H1 (cell line): ENCODE measurements around the gene TLL2. TPM values are rescaled to one million over a fixed set of nuclear protein-coding genes. Genes with fewer than 3 reads are reported as not detected.

Experiments used
- CTCF ChIA-PET: fragments of 300-600 bp; sonication (Branson Sonifier 250); formaldehyde crosslinking; loops from one replicate; lab custom pipeline; 2021; ENCODE audit not compliant: partially characterized antibody; lab: Charles Lee
- POLR2A ChIA-PET: fragments of 300-600 bp; sonication (Branson Sonifier 250); formaldehyde crosslinking; loops from one replicate; lab custom pipeline; 2021; ENCODE audit warnings: inconsistent platforms; ENCODE audit not compliant: partially characterized antibody; lab: Charles Lee
- DNase-seq, 2 experiments: peaks; one replicate each; pipeline versions ENCODE4 v3.0.0 to v3.0.0-alpha.2; 2010 to 2022; ENCODE audit warnings: low spot score in 2 of 2, low read depth in 1 of 2, mixed read lengths in 1 of 2
- FAIRE-seq: peaks from 2 replicates; lab custom pipeline; 2011; peaks lifted over from hg19 to GRCh38; lab: Jason Lieb, UNC
- H2AFZ ChIP-seq: 2 replicates; pipeline ENCODE4 v1.8.1; 2012; ENCODE audit warnings: low read length, inconsistent platforms
- H2AK5ac ChIP-seq: 2 replicates; pipeline ENCODE4 v1.6.1; 2013; ENCODE audit warnings: low read depth, low read length
- H2BK120ac ChIP-seq: replicated peaks from 2 replicates; pipeline ENCODE3; 2013; ENCODE audit warnings: low read depth, low read length, inconsistent platforms
- H2BK12ac ChIP-seq: 2 replicates; pipeline ENCODE4 v1.6.1; 2013; ENCODE audit warnings: low read depth, low read length
- H2BK15ac ChIP-seq: 2 replicates; pipeline ENCODE4 v1.6.1; 2013; ENCODE audit warnings: low read length
- H2BK20ac ChIP-seq: 2 replicates; pipeline ENCODE4 v1.6.1; 2013; ENCODE audit warnings: low read length
- H2BK5ac ChIP-seq: 2 replicates; pipeline ENCODE4 v1.6.1; 2013; ENCODE audit warnings: low read depth, low read length
- H3K14ac ChIP-seq: 2 replicates; pipeline ENCODE4 v1.6.1; 2013; ENCODE audit warnings: inconsistent platforms; ENCODE audit not compliant: insufficient read length
- H3K18ac ChIP-seq: 2 replicates; pipeline ENCODE4 v1.6.1; 2013; ENCODE audit warnings: low read length; ENCODE audit errors: extremely low read depth
- H3K23ac ChIP-seq: 2 replicates; pipeline ENCODE4 v1.6.1; 2013; ENCODE audit warnings: inconsistent platforms; ENCODE audit not compliant: insufficient read length
- H3K23me2 ChIP-seq: 2 replicates; pipeline ENCODE4 v1.6.1; 2013; ENCODE audit warnings: low read depth, low read length
- H3K27ac ChIP-seq: 2 replicates; pipeline ENCODE4 v1.6.1; 2011; ENCODE audit warnings: low read depth, low read length, inconsistent platforms
- H3K27me3 ChIP-seq, 4 experiments: replicated peaks in 1 of 4; 1 replicate in 1 of 4; 2 replicates in 3 of 4; pipeline versions ENCODE4 v1.6.1 to v1.8.1; 2011 to 2013; ENCODE audit warnings: low read length in 3 of 4, mild to moderate bottlenecking in 3 of 4, inconsistent platforms in 2 of 4, mixed read lengths in 2 of 4, moderate library complexity in 1 of 4; ENCODE audit not compliant: control insufficient read depth in 3 of 4, insufficient read depth in 3 of 4; ENCODE audit errors: extremely low read depth in 1 of 4
- H3K36me3 ChIP-seq, 4 experiments: 2 replicates each; pipeline versions ENCODE4 v1.6.1 to v1.8.1; 2011 to 2013; ENCODE audit warnings: mild to moderate bottlenecking in 4 of 4, low read length in 3 of 4, moderate library complexity in 2 of 4, control low read depth in 1 of 4, inconsistent platforms in 1 of 4; ENCODE audit not compliant: insufficient read depth in 4 of 4, control insufficient read depth in 2 of 4
- H3K4ac ChIP-seq: replicated peaks from 2 replicates; pipeline ENCODE3; 2013; ENCODE audit warnings: low read length, low read depth, mixed read lengths, inconsistent platforms; ENCODE audit not compliant: insufficient read length
- H3K4me1 ChIP-seq, 4 experiments: replicated peaks in 1 of 4; 1 replicate in 1 of 4; 2 replicates in 3 of 4; pipeline versions ENCODE4 v1.6.1 to v1.8.1; 2011 to 2013; ENCODE audit warnings: low read length in 3 of 4, inconsistent platforms in 2 of 4, mixed read lengths in 1 of 4; ENCODE audit not compliant: insufficient read depth in 4 of 4, control insufficient read depth in 3 of 4
- H3K4me2 ChIP-seq, 2 experiments: 2 replicates each; pipeline versions ENCODE4 v1.6.1 to v1.8.1; 2011 to 2013; ENCODE audit warnings: low read depth in 2 of 2, low read length in 2 of 2, control low read depth in 1 of 2, inconsistent platforms in 1 of 2, mild to moderate bottlenecking in 1 of 2; ENCODE audit not compliant: insufficient read depth in 1 of 2
- H3K4me3 ChIP-seq, 4 experiments: fragments of 200-600, 300-600 bp in 1 of 4; sonication (generic), shearing (Covaris generic), sonication (Bioruptor Twin) in 1 of 4; 2 replicates each; pipeline versions ENCODE4 v1.5.1 to v1.8.1; 2011 to 2016; ENCODE audit warnings: low read length in 4 of 4, low read depth in 3 of 4, control low read depth in 2 of 4, inconsistent platforms in 2 of 4, mild to moderate bottlenecking in 2 of 4, mixed read lengths in 1 of 4, moderate library complexity in 1 of 4; ENCODE audit not compliant: insufficient read depth in 2 of 4; ENCODE audit errors: extremely low read depth in 1 of 4
- H3K56ac ChIP-seq: replicated peaks from 2 replicates; pipeline ENCODE3; 2013; ENCODE audit warnings: low read depth, mild to moderate bottlenecking, mixed read lengths, low read length, inconsistent platforms; ENCODE audit not compliant: insufficient read length
- H3K79me1 ChIP-seq: 2 replicates; pipeline ENCODE4 v1.6.1; 2013; ENCODE audit warnings: low read depth, low read length, control low read depth
- H3K79me2 ChIP-seq, 2 experiments: 2 replicates each; pipeline versions ENCODE4 v1.6.1 to v1.8.1; 2012 to 2013; ENCODE audit warnings: low read length in 2 of 2, mild to moderate bottlenecking in 2 of 2, inconsistent platforms in 1 of 2; ENCODE audit not compliant: insufficient read depth in 2 of 2, control insufficient read depth in 1 of 2
- H3K9ac ChIP-seq, 4 experiments: replicated peaks in 1 of 4; 1 replicate in 1 of 4; 2 replicates in 3 of 4; pipeline versions ENCODE4 v1.6.1 to v1.8.1; 2011 to 2013; ENCODE audit warnings: low read depth in 3 of 4, low read length in 3 of 4, control low read depth in 2 of 4, mild to moderate bottlenecking in 2 of 4, moderate library complexity in 2 of 4, inconsistent platforms in 1 of 4; ENCODE audit errors: extremely low read depth in 1 of 4
- H3K9me3 ChIP-seq, 2 experiments: 2 replicates each; pipeline versions ENCODE4 v1.6.1 to v1.8.1; 2012 to 2013; ENCODE audit warnings: mild to moderate bottlenecking in 2 of 2, moderate library complexity in 2 of 2, control low read depth in 1 of 2, inconsistent platforms in 1 of 2, low read depth in 1 of 2, low read length in 1 of 2, mixed read lengths in 1 of 2; ENCODE audit not compliant: insufficient read depth in 2 of 2
- H4K20me1 ChIP-seq, 2 experiments: replicated peaks in 1 of 2; 2 replicates each; pipeline versions ENCODE3 to v1.8.1; 2011 to 2013; ENCODE audit warnings: inconsistent platforms in 2 of 2, low read length in 2 of 2, mild to moderate bottlenecking in 1 of 2; ENCODE audit not compliant: insufficient read depth in 2 of 2, control insufficient read depth in 1 of 2
- H4K5ac ChIP-seq: 2 replicates; pipeline ENCODE4 v1.6.1; 2013; ENCODE audit warnings: low read length, low read depth, mixed read lengths, inconsistent platforms; ENCODE audit not compliant: insufficient read length
- H4K8ac ChIP-seq: 2 replicates; pipeline ENCODE4 v1.8.0; 2013; ENCODE audit warnings: mild to moderate bottlenecking, moderate library complexity, low read length, inconsistent platforms; ENCODE audit not compliant: insufficient read depth; ENCODE audit errors: extremely low read depth
- H4K91ac ChIP-seq: replicated peaks from 2 replicates; pipeline ENCODE3; 2013; ENCODE audit warnings: low read length, mixed read lengths, inconsistent platforms; ENCODE audit not compliant: insufficient read length
- CTCF ChIP-seq, 3 experiments: IDR thresholded peaks; 1 replicate in 2 of 3; 2 replicates in 1 of 3; pipeline versions ENCODE4 v1.5.1 to v1.6.1; 2011; ENCODE audit warnings: low read length in 3 of 3, mild to moderate bottlenecking in 3 of 3, inconsistent platforms in 2 of 3, low read depth in 1 of 3, moderate library complexity in 1 of 3; ENCODE audit not compliant: insufficient read depth in 1 of 3; ENCODE audit errors: control extremely low read depth in 1 of 3
- E2F6 ChIP-seq: IDR thresholded peaks from 2 replicates; pipeline ENCODE4 v1.6.1; 2012; ENCODE audit warnings: inconsistent platforms
- EZH2 ChIP-seq: fragments of 200-600 bp; sonication (generic); IDR thresholded peaks from 2 replicates; pipeline ENCODE4 v1.7.1; 2012; ENCODE audit warnings: low read depth, mild to moderate bottlenecking, moderate library complexity, low read length, inconsistent platforms; ENCODE audit not compliant: severe bottlenecking
- HDAC2 ChIP-seq, 2 experiments: fragments of 300-600 bp in 1 of 2; sonication (generic) in 1 of 2; IDR thresholded peaks; 2 replicates each; pipeline ENCODE4 v1.6.1; 2011 to 2012; ENCODE audit warnings: low read depth in 2 of 2, low read length in 2 of 2, mild to moderate bottlenecking in 2 of 2, moderate library complexity in 2 of 2, borderline replicate concordance in 1 of 2, inconsistent platforms in 1 of 2
- MAX ChIP-seq: IDR thresholded peaks from 2 replicates; pipeline ENCODE4 v1.6.1; 2012; ENCODE audit warnings: inconsistent platforms
- POLR2AphosphoS5 ChIP-seq: IDR thresholded peaks from 2 replicates; pipeline ENCODE4 v1.6.1; 2011; ENCODE audit warnings: low read depth, low read length
- TEAD4 ChIP-seq: IDR thresholded peaks from 2 replicates; pipeline ENCODE4 v1.6.1; 2012; ENCODE audit warnings: low read depth, low read length, inconsistent platforms, mixed read lengths
- YY1 ChIP-seq: IDR thresholded peaks from 2 replicates; pipeline ENCODE4 v1.6.1; 2011; ENCODE audit warnings: low read depth, mild to moderate bottlenecking, low read length
- WGBS, 2 experiments: shearing (Covaris generic) in 1 of 2; methylation state at CpG; one replicate each; pipeline versions ENCODE4 v1.1.6 to v1.1.7; 2013 to 2015; ENCODE audit warnings: low lambda C conversion rate in 2 of 2, mixed read lengths in 2 of 2, inconsistent platforms in 1 of 2, low coverage in 1 of 2, missing lambda C conversion rate in 1 of 2; ENCODE audit not compliant: insufficient replicate concordance in 2 of 2, insufficient coverage in 1 of 2, insufficient read length in 1 of 2; ENCODE audit errors: extremely low coverage in 1 of 2, missing lambda C conversion rate in 1 of 2; 5-methylcytosine and 5-hydroxymethylcytosine counted together
- polyA plus RNA-seq, 7 experiments: library from polyadenylated mRNA; depleted of rRNA in 3 of 7; stranded (reverse) in 5 of 7; unstranded in 2 of 7; fragments of >200 nt in 5 of 7; fragments of 200-250 nt in 2 of 7; gene quantifications; 1 replicate in 5 of 7; 2 replicates in 1 of 7; 4 replicates in 1 of 7; pipeline versions ENCODE4 v1.2.1 to v1.2.3, GENCODE V29; 2011 to 2013; ENCODE audit warnings: missing spikeins in 2 of 7, mixed read lengths in 2 of 7
- total RNA-seq: library from RNA; stranded (reverse); fragmentation: NEBNext Ultra II Directional; extraction: Animal tissue kit (Norgen Biotek cat#: 25700); gene quantifications from 2 replicates; pipeline ENCODE4 v1.2.1, GENCODE V29; 2021

The TLL2 gene
- total and polyA plus RNA-seq, 2 of the 8 experiments (the other 6 are each of a cell fraction or from before 2014, with no cell fraction given): 2.4 to 3.2 TPM

- Histone ChIP-seq H3K4me2 (no peak overlapping the region), H3K56ac (no peak overlapping the region), H3K4ac (no peak overlapping the region), H2AK5ac (no peak overlapping the region), H3K36me3 (peaks cover 0 to 16% (median 3%) of the 10 kb centered on the region in 4 experiments; a peak in 3 of 8 replicates), H3K4me1 (no peaks in the 10 kb centered on the region), H2BK12ac (no peak overlapping the region), H3K9me3 (no peaks in the 10 kb centered on the region), H3K23me2 (no peaks in the 10 kb centered on the region), H2AFZ (no peak overlapping the region), H2BK20ac (no peak overlapping the region), H3K27me3 (no peaks in the 10 kb centered on the region), H3K27ac (no peak overlapping the region), H2BK15ac (no peak overlapping the region), H3K23ac (no peak overlapping the region), H4K20me1 (peaks cover 0 to 3% of the 10 kb centered on the region in 2 experiments), H3K14ac (no peak overlapping the region), H3K79me2 (peaks cover 0 to 7% of the 10 kb centered on the region in 2 experiments; a peak in 2 of 4 replicates), H3K9ac (no peak overlapping the region), H4K5ac (no peak overlapping the region), H3K79me1 (no peaks in the 10 kb centered on the region), H2BK120ac (no peak overlapping the region), H3K4me3 (no peak overlapping the region), H3K18ac (no peak overlapping the region), H2BK5ac (no peak overlapping the region), H4K8ac (no peak overlapping the region), H4K91ac (no peak overlapping the region)
- ChIA-PET CTCF (interaction anchor here (0.6 to 4.2 kb wide), 7 partner anchors 20 to 159 kb away, joined by 3 to 15 read pairs (median 3); partner anchors contain the start of gene TLL2), POLR2A (no interaction called here)
- WGBS, 2 experiments: 92% methylated on average over 1 of the region's 1 CpG; no CpG with 5 or more reads in 1 of the 2 experiments
- DNase-seq (no peak), FAIRE-seq (no peak)
- no peak for TF ChIP-seq TEAD4
- no peak for TF ChIP-seq CTCF (IDR thresholded peaks at IDR 0.05; ENCODE audit: control extremely low read depth in 1 of 3, insufficient read depth in 1 of 3, low read depth in 1 of 3, low read length in 3 of 3)
- TF ChIP-seq E2F6: no peak
- TF ChIP-seq HDAC2 (IDR thresholded peaks at IDR 0.05; ENCODE audit: borderline replicate concordance in 1 of 2, low read depth in 2 of 2, low read length in 2 of 2): no peak
- no peak for TF ChIP-seq YY1
- no peak for TF ChIP-seq EZH2
- TF ChIP-seq MAX: no peak
- no peak for TF ChIP-seq POLR2AphosphoS5
These were observed 22.4 kb upstream of the TLL2 start for GRCh38 chr10:96536129-96536528.
